Measurements from ENCODE around the gene ZFHX2. TPM values are rescaled to one million over a fixed set of nuclear protein-coding genes. Genes with fewer than 3 reads are reported as not detected.

The ZFHX2 gene
- total RNA-seq, 1 experiment from 2014 or later = 19.4 TPM

- no peak for DNase-seq
- Mint-ChIP-seq H3K27ac (no peak overlapping the region; a peak in 1 of 7 replicates), H3K36me3 (ENCODE audit: insufficient read depth in 1 of 3, low read depth in 3 of 3) (peaks cover 0 to 2% (median 0%) of the 10 kb centered on the region in 3 experiments; a peak in 1 of 7 replicates), H3K9me3 (peaks cover 3 to 12% of the 10 kb centered on the region in 2 experiments; a peak in 4 of 5 replicates), H3K27me3 (ENCODE audit: low read depth) (peaks cover 51% of the 10 kb centered on the region), H3K4me3 (no peak overlapping the region), H3K4me1 (peaks cover 11 to 25% of the 10 kb centered on the region in 2 experiments)
- no peak overlapping the region for H2BK15ac ChIP-seq (ENCODE audit: low read depth, low read length)
- no peaks in the 10 kb centered on the region for H3K27me3 ChIP-seq (ENCODE audit: insufficient read depth, low read length)
- H3K23me2 ChIP-seq (ENCODE audit: insufficient read length, low read depth, low read length, poor library complexity, severe bottlenecking) = peaks cover 8% of the 10 kb centered on the region
- no peak overlapping the region for H4K5ac ChIP-seq (ENCODE audit: insufficient read length, low read depth, low read length)
- H4K20me1 ChIP-seq (ENCODE audit: control insufficient read depth, insufficient read depth, insufficient read length) = no peaks in the 10 kb centered on the region
- no CpG with 5 or more reads among the region's 3 CpGs for WGBS (ENCODE audit: extremely low coverage, insufficient read length, low lambda C conversion rate)
- no peak overlapping the region for H2AK5ac ChIP-seq (ENCODE audit: insufficient read length, low read length)
- H3K79me2 ChIP-seq (ENCODE audit: insufficient read depth, low read length) = no peaks in the 10 kb centered on the region
- H3T11ph ChIP-seq (ENCODE audit: low read length) = no peak overlapping the region
- H3K18ac ChIP-seq (ENCODE audit: insufficient read length, low read depth, low read length) = no peak overlapping the region
- H3K9ac ChIP-seq (ENCODE audit: extremely low read depth, insufficient read length, low read length) = no peak overlapping the region
- no peak overlapping the region for H2BK12ac ChIP-seq (ENCODE audit: insufficient read length, low read depth, low read length)
- no peak overlapping the region for H2BK120ac ChIP-seq (ENCODE audit: low read depth, low read length, poor library complexity, severe bottlenecking)
- no peaks in the 10 kb centered on the region for H3K9me3 ChIP-seq (ENCODE audit: control insufficient read depth, low read depth, low read length)
- no peak overlapping the region for H2AFZ ChIP-seq (ENCODE audit: low read length)
- H2BK20ac ChIP-seq (ENCODE audit: low read depth, low read length, poor library complexity, severe bottlenecking) = no peak overlapping the region
- H3K27ac ChIP-seq (ENCODE audit: insufficient read length, low read depth, low read length) = no peak overlapping the region
- H3K56ac ChIP-seq (ENCODE audit: insufficient read length, low read depth, low read length) = no peak overlapping the region
- no peak overlapping the region for H3K14ac ChIP-seq (ENCODE audit: insufficient read depth, low read length)
- no peak for TF ChIP-seq CTCF (conservative IDR thresholded peaks at IDR 0.05)
- no peak overlapping the region for H4K91ac ChIP-seq (ENCODE audit: insufficient read length, low read depth, low read length)
- H2BK5ac ChIP-seq (ENCODE audit: insufficient read length, low read length) = no peak overlapping the region
- H3K4ac ChIP-seq (ENCODE audit: low read depth, low read length) = no peak overlapping the region
- no peak overlapping the region for H4K8ac ChIP-seq (replicated peaks; ENCODE audit: insufficient read length, low read depth, low read length)
- H3K4me1 ChIP-seq (ENCODE audit: insufficient read depth, low read length) = peaks cover 3% of the 10 kb centered on the region; the same call in 1 of the 2 replicates
- H3K79me1 ChIP-seq (ENCODE audit: insufficient read depth, low read depth, low read length, poor library complexity, severe bottlenecking) = no peaks in the 10 kb centered on the region
- H3K23ac ChIP-seq (ENCODE audit: insufficient read length, low read depth, low read length) = no peak overlapping the region
- H3K4me2 ChIP-seq (ENCODE audit: insufficient read depth, insufficient read length, low read length) = no peak overlapping the region
These were observed 31.6 kb upstream of the ZFHX2 start for GRCh38 chr14:23582906-23583760.

Data from H9 (cell line).